ENCODE data around the gene FOXP1.

GRCh38 chr3:71119171-71119570, 464.4 kb downstream of the FOXP1 start:
- TF ChIP-seq CTCF (IDR thresholded peaks at IDR 0.05) = no peak
- no peak for TF ChIP-seq POLR2A (IDR thresholded peaks at IDR 0.05)
